Type B pancreatic cell (in vitro differentiated cells): ENCODE results near the gene CSRNP2. TPM values are rescaled to one million over a fixed set of nuclear protein-coding genes. Genes with fewer than 3 reads are reported as not detected.

Source experiments
- DNase-seq: peaks from one replicate; pipeline ENCODE4 v3.0.0; 2021; ENCODE audit warnings: mixed read lengths; ENCODE audit not compliant: unreplicated experiment; ENCODE audit errors: extremely low spot score
- H3K27ac Mint-ChIP-seq: 2 replicates; pipeline ENCODE4 v1.8.0; 2021; ENCODE audit warnings: mild to moderate bottlenecking, mixed read lengths
- H3K27me3 Mint-ChIP-seq: 2 replicates; pipeline ENCODE4 v1.8.0; 2021; ENCODE audit warnings: mixed read lengths
- H3K36me3 Mint-ChIP-seq: 2 replicates; pipeline ENCODE4 v1.8.0; 2021; ENCODE audit warnings: mixed read lengths
- H3K4me1 Mint-ChIP-seq: one replicate; pipeline ENCODE4 v1.8.0; 2021; ENCODE audit warnings: mixed read lengths; ENCODE audit not compliant: unreplicated experiment
- H3K4me3 Mint-ChIP-seq: 2 replicates; pipeline ENCODE4 v1.8.0; 2021; ENCODE audit warnings: mild to moderate bottlenecking, mixed read lengths
- H3K9me3 Mint-ChIP-seq: 2 replicates; pipeline ENCODE4 v1.8.0; 2021; ENCODE audit warnings: mixed read lengths
- CTCF ChIP-seq: fragments of 200-600 bp; sonication (generic); conservative IDR thresholded peaks from 2 replicates; pipeline ENCODE4 v1.5.0; 2021; ENCODE audit warnings: antibody characterized with exemption, mild to moderate bottlenecking
- total RNA-seq: library from RNA; stranded (reverse); gene quantifications from 2 replicates; pipeline ENCODE4 v1.2.1, GENCODE V29; 2021; ENCODE audit warnings: low replicate concordance

The CSRNP2 gene
- total RNA-seq, 1 donor from 2014 or later: 55.5 TPM

GRCh38 chr12:51011955-51012354, 71.4 kb downstream of the CSRNP2 start:
- H3K9me3 Mint-ChIP-seq: no peaks in the 10 kb centered on the region
- H3K36me3 Mint-ChIP-seq: peaks cover 6% of the 10 kb centered on the region
- H3K27me3 Mint-ChIP-seq: no peaks in the 10 kb centered on the region
- peak overlapping the region; percentile 15 for H3K27ac Mint-ChIP-seq
- H3K4me3 Mint-ChIP-seq: peak overlapping the region; percentile 24
- peaks cover 19% of the 10 kb centered on the region for H3K4me1 Mint-ChIP-seq
- TF ChIP-seq CTCF: no peak
- no peak for DNase-seq

Other genes starting within 250 kb of the CSRNP2 start
- 0.45 TPM in 1 of 2 replicates, not detected in the other for gene TMPRSS12, start 240.7 kb downstream of the CSRNP2 start, total RNA-seq
- not detected in 2 replicates for gene HIGD1C, start 131.1 kb downstream of the CSRNP2 start, total RNA-seq
- gene SLC11A2, start 57.2 kb downstream of the CSRNP2 start, total RNA-seq: 56.3 and 62.9 TPM in 2 replicates
- 67.8 and 68.7 TPM in 2 replicates for gene LETMD1, start 35.3 kb downstream of the CSRNP2 start, total RNA-seq
- gene TFCP2, start 89.5 kb upstream of the CSRNP2 start, total RNA-seq: 31.7 and 40.7 TPM in 2 replicates
- gene POU6F1, start 134.5 kb upstream of the CSRNP2 start, total RNA-seq: 5.6 and 6.6 TPM in 2 replicates
- 89.0 and 149 TPM in 2 replicates for gene DAZAP2, start 155.2 kb upstream of the CSRNP2 start, total RNA-seq
- gene SMAGP, start 186.8 kb upstream of the CSRNP2 start, total RNA-seq: 35.5 and 80.7 TPM in 2 replicates
- gene BIN2, start 240.6 kb upstream of the CSRNP2 start, total RNA-seq: 0.19 TPM in 1 of 2 replicates, not detected in the other